IPS-NIHi7 (cell line): ENCODE measurements around the gene C1GALT1C1L.
"Not testable (repeated sequence)": the region's sequence is repeated elsewhere in the genome, so short reads cannot be mapped to it uniquely, and the experiment has no call there.

ENCODE experiments used
- DNase-seq: peaks from one replicate; pipeline ENCODE4 v3.0.0; 2012; ENCODE audit warnings: mixed read lengths; ENCODE audit errors: extremely low spot score

The C1GALT1C1L gene

GRCh38 chr2:43676322-43677050, at the start of gene C1GALT1C1L:
C1GALT1C1L (minus strand) TSS chr2:43676429; CDS start chr2:43676322, 107 bp downstream.
- peak; percentile 37 for DNase-seq

GRCh38 chr2:43725711-43726246, 49.5 kb upstream of the C1GALT1C1L start:
- no peak for DNase-seq

- DNase-seq = no peak
Measured at GRCh38 chr2:43724728-43725526, 48.7 kb upstream of the C1GALT1C1L start.

GRCh38 chr2:43718530-43719124, 42.4 kb upstream of the C1GALT1C1L start:
- no peak for DNase-seq

- no peak for DNase-seq
Measured at GRCh38 chr2:43717322-43717721, 41.1 kb upstream of the C1GALT1C1L start.

- no peak for DNase-seq
Measured at GRCh38 chr2:43715300-43716098, 39.3 kb upstream of the C1GALT1C1L start.

- no peak for DNase-seq
Measured at GRCh38 chr2:43714164-43714563, 37.9 kb upstream of the C1GALT1C1L start.

GRCh38 chr2:43710866-43711265, 34.6 kb upstream of the C1GALT1C1L start:
- DNase-seq = no peak

- no peak for DNase-seq
Measured at GRCh38 chr2:43708891-43709290, 32.7 kb upstream of the C1GALT1C1L start.

GRCh38 chr2:43708178-43708577, 31.9 kb upstream of the C1GALT1C1L start:
- DNase-seq = no peak

GRCh38 chr2:43707255-43708015, 31.2 kb upstream of the C1GALT1C1L start:
- DNase-seq = peak; percentile 18

- no peak for DNase-seq
Measured at GRCh38 chr2:43701111-43701510, 24.9 kb upstream of the C1GALT1C1L start.

GRCh38 chr2:43699761-43700160, 23.5 kb upstream of the C1GALT1C1L start:
- DNase-seq = no peak

- DNase-seq = not testable (repeated sequence)
Measured at GRCh38 chr2:43698140-43698539, 21.9 kb upstream of the C1GALT1C1L start.

- no peak for DNase-seq
Measured at GRCh38 chr2:43692428-43692994, 16.3 kb upstream of the C1GALT1C1L start.

GRCh38 chr2:43689999-43690398, 13.8 kb upstream of the C1GALT1C1L start:
- DNase-seq = no peak

- DNase-seq = no peak
Measured at GRCh38 chr2:43685357-43685756, 9.1 kb upstream of the C1GALT1C1L start.

GRCh38 chr2:43677783-43678182, 1.6 kb upstream of the C1GALT1C1L start:
- not testable (repeated sequence) for DNase-seq

GRCh38 chr2:43675646-43676321, 445 bp downstream of the C1GALT1C1L start:
- DNase-seq = no peak

GRCh38 chr2:43657241-43657640, 19.0 kb downstream of the C1GALT1C1L start:
- no peak for DNase-seq
